Thyroid gland (tissue), 4 donors: ENCODE measurements around the gene HMCN2.

ENCODE experiments used
- POLR2A ChIP-seq, 2 donors: fragments of 450-650 bp; IDR thresholded peaks; one replicate each; pipeline ENCODE4 v1.6.1; 2017; ENCODE audit warnings: antibody characterized with exemption in 2 of 2, mild to moderate bottlenecking in 2 of 2, moderate library complexity in 1 of 2
- TF ChIP-seq, protein P1 (sequence below), 6 experiments: fragments of 200-600 bp in 3 of 6; fragments of 450-650 bp in 3 of 6; sonication (generic) in 3 of 6; IDR thresholded peaks; one replicate each; pipeline ENCODE4 v1.5.1; 2016 to 2019; ENCODE audit warnings: antibody characterized with exemption in 6 of 6, mild to moderate bottlenecking in 2 of 6, inconsistent platforms in 1 of 6, moderate library complexity in 1 of 6

DNA sequence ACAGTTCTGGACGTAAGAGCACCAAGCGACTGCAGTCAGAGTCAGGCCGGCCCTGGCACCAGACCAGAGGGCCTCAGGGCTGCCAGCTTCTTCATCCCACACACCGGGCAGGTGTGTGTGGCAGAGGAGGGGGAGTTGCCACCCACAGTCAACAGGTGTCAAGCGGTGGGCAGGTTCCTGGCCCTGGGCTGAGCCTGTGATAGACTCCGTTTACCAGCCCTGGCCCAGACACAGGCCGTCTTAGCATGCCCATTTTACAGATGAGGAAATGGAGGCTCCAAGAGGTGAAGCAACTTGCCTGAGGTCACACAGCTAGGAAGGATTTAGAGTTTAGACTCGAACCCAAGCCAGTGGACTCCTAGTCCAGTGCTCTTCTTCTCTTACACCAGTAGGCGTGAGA lies 71.8 kb downstream of the HMCN2 start:
- TF ChIP-seq, protein P1, sequence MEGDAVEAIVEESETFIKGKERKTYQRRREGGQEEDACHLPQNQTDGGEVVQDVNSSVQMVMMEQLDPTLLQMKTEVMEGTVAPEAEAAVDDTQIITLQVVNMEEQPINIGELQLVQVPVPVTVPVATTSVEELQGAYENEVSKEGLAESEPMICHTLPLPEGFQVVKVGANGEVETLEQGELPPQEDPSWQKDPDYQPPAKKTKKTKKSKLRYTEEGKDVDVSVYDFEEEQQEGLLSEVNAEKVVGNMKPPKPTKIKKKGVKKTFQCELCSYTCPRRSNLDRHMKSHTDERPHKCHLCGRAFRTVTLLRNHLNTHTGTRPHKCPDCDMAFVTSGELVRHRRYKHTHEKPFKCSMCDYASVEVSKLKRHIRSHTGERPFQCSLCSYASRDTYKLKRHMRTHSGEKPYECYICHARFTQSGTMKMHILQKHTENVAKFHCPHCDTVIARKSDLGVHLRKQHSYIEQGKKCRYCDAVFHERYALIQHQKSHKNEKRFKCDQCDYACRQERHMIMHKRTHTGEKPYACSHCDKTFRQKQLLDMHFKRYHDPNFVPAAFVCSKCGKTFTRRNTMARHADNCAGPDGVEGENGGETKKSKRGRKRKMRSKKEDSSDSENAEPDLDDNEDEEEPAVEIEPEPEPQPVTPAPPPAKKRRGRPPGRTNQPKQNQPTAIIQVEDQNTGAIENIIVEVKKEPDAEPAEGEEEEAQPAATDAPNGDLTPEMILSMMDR (IDR thresholded peaks at IDR 0.05): no peak
- TF ChIP-seq POLR2A (IDR thresholded peaks at IDR 0.05): no peak
